NCI-H2171 treated with DMSO at 0.1 percent for 48 hours (cell line): ENCODE data around the gene FRMPD2.
"Not testable (repeated sequence)": the region's sequence is repeated elsewhere in the genome, so short reads cannot be mapped to it uniquely, and the experiment has no call there.

ENCODE experiments used
- DNase-seq: peaks from one replicate; lab custom pipeline; 2025; lab: John Stamatoyannopoulos, UW

The FRMPD2 gene

DNA sequence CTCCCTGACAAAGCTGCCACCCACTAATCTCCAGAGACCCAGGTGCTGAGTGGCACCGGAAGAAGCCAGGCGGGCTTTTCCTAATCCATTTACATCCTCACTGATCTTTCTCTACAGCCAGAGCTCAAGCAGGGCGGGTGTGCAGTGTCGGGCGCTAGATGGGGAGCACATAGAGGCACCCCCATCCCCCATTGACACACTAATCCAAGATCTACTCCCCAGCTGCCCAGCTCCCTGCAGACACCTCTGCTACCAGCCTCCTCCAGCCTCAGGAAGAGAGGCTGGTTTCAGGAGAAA lies 22.2 kb downstream of the FRMPD2 start:
- DNase-seq: no peak

DNA sequence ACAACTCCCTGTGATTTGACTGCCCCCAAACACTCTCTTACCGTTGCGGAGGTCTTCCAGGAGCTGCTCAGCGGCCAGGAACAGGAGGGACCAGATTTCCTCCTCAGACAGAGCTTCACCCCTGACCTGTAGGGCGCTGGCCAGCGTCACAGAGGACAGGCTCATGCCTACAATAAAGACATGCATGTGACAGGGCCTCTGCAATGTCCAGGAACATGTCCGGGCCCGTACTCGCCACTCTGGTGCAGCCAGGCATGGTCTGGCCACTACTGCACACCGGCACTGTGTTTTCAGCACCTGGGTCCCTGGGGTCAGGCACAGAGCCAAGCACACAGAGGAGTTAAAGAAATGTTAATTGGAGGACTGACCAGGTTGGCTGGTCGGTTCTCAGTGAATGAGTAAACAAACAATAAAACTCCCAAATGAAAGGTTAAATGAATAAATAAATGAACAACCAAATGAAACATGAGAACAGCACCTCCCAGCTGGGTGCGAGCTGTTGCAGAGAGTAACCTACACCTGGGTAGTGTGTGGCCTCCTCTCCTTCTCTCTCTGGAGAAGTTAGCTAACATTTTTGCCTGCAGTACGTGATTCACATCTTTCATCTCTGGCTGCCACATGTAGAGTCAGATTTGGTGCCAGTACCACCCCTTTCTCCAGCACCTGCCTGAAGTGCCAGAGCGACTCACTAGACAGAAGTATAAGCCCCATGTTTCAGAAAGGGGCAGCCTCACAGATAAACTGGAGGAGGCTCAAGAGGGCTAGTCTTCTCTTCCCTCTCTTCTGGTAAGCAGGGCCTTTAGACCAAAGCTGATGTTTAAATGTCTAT lies 22.8 kb downstream of the FRMPD2 start:
- DNase-seq: peak; percentile 52

DNA sequence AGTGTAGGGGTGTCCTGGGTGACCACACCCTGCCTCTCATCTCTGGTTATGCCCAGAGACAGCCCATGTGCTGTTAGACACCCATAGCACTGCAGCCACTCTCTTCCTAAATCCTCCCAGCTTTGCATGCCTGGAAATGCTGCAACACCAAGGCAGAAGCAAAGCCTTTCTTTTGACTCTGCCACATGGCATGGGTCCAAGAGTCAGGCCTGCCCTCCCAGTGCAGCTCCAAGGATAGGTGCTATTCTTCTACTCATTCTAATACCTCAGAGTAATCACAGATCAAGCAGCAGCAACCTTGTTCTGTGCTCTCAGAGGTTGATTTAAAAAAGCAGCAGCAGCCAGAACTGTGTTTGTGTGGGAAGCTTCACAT lies 23.4 kb downstream of the FRMPD2 start:
- peak; percentile 7 for DNase-seq

DNA sequence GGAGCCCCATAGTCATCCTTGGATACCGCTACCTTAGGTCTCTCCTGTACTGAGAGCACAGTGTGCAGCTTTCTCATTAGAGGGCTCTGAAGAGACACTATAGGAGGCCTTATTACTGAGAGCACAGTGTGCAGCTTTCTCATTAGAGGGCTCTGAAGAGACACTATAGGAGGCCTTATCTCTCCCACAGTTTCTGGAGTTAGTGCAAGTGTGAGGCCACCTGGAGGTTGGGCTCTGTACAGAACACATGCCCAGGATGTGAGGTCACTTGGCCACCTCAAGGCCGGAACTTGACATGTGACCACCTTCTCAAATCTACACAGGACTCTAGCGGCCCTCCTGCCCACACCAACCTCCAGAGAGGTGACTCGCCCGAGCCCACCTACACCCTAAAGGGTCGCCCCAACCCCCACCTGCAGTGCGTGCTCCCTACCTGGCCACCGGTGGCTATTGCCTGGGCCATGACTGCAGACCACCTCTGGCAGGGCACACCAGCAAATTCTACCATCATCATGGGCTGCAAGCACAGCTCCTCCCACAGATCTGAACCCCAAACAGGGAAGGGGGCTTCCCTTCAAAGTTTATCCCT lies 24.6 kb downstream of the FRMPD2 start:
- DNase-seq: no peak

DNA sequence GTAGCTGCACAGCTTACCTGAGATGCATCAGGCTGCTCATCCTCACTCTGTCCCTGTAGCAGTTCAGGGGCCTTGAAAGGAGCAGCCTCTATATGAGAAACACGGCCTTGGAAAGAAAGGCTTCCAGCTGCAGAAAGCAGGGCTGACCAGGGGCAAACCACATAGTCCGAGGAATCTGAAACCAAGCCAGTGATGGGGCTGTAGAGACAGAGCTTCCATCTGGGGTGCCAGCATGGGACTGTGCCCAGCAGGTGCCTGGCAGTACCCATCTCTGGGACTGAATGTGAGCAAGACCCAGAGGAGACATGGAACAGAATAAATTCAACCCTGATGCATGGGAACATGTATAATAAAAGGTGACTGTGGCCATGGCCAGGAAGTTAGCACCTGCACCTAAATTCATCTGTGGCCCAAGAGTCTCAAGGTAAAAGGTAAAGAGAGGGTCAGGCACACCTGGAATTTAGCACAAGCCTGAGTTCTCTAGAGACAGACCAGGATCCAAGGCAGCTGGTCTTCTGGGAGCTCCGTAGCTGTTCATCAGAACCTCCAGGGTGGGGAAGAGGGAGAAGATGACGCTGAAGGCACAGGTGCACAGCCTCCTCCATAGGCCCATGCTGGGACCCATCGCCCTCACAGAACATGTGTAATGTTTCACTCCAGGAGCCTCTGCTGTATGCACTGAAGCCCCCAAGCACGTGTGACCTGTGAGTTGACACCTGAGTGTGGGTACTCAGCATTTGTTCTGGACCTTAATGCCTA lies 25.3 kb downstream of the FRMPD2 start:
- DNase-seq: no peak

DNA sequence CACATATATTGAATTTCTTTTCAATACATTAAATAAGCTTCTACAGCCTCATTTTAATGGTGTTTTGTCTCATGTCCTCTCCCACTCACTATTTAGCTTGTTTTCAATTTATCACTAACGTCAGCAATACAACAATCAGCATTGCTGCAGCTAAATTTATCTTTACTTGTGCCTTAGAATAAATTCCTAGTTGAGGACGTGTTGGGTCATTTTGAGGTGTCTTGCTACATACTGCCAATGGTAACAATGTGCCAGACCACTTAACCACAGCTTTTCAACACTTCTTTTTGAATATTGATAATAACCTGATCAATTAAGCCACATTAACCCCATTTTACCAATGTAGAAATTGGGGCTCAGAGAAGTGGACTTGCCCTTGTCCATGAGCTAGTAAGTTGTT lies 26.0 kb downstream of the FRMPD2 start:
- no peak for DNase-seq

DNA sequence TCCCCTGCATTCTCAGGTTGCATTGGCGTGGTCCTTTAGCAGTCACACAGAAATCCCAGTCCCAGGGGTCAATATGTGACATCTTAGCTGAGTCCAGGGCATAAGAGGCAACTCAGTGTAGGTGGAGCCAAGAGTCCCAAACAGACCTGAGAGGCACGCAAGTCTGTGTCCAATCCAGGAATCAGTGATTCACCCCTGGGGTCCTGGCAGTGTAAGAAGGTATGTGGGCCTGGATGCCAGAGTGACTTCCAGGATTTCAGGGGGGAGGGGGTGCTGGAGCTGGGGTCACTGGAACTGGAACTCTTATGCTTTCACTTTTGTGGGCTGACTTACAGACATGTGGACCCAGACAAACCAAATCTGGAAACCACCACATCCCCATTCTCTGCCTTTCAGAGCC lies 26.8 kb downstream of the FRMPD2 start:
- no peak for DNase-seq

DNA sequence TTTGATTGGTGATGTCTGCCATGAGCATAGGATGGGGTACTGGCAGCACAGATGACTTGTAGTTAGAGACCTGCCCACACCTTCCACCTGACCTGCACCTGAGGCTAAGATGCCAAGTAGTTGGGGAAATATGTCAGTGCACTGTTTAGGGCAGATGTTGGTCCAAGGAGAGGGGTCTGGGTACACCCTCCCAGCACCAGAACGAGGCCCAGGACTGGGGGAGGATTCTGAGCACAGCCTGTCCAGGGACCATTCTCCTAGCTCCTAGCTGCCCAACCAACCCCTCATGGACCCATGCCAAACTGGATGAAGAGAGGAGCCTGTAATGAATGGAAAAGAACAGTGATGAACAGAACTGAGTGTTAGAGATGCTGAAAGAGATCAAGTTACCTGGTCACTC lies 28.0 kb downstream of the FRMPD2 start:
- DNase-seq: no peak

DNA sequence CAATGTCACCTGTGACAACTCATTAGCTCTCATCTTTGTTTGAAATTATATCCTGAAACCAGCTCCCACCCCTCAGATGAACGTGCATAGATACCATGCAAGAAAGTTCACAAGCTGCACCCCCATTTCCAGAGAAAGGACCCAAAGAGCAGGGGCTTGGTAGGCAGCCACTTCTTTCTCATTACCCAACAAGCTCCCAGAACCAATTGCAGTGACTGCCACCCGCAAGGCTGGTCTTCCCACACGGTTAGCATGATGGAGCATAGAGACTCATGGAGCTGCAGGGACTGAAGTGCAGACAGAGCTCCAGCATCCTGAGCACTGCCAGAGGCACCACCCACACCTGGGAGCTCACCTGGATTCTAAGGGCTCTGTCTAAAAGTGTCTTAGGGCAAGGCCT lies 28.5 kb downstream of the FRMPD2 start:
- no peak for DNase-seq

DNA sequence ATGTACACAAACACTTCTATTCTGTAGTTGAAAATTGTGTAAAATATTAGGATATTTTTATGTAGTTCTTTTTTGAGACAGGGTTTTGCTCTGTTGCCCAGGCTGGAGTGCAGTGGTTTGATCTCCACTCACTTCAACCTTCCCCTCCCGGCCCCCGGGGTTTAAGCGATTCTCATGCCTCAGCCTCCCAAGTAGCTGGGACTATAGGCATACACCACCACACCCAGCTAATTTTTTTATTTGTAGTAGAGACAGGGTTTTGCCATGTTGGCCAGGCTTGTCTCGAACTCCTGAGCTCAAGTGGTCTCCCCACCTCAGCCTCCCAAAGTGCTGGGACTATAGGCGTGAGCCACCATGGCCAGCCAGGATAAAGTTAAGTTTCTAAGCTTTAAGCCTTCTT lies 30.6 kb downstream of the FRMPD2 start:
- not testable (repeated sequence) for DNase-seq

DNA sequence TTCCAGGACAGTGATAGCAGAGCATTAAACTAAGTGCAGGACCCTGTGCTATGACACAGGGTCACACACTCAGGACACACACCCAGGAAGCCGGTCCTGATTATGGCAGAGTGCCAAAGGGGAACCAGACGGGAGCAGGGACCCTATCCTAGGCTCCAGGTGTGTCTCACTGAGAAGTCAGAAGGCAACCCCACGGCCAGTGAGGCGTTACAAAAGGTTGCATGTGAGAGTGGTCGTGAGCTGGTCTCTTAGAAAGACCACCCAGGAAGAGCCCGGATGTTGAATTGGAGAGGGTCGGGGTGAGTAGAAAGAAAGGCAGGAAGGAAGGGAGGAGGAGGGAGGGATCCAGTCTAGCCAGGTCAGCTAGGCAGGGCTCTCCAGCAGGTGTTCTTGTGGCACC lies 31.0 kb downstream of the FRMPD2 start:
- DNase-seq: no peak

DNA sequence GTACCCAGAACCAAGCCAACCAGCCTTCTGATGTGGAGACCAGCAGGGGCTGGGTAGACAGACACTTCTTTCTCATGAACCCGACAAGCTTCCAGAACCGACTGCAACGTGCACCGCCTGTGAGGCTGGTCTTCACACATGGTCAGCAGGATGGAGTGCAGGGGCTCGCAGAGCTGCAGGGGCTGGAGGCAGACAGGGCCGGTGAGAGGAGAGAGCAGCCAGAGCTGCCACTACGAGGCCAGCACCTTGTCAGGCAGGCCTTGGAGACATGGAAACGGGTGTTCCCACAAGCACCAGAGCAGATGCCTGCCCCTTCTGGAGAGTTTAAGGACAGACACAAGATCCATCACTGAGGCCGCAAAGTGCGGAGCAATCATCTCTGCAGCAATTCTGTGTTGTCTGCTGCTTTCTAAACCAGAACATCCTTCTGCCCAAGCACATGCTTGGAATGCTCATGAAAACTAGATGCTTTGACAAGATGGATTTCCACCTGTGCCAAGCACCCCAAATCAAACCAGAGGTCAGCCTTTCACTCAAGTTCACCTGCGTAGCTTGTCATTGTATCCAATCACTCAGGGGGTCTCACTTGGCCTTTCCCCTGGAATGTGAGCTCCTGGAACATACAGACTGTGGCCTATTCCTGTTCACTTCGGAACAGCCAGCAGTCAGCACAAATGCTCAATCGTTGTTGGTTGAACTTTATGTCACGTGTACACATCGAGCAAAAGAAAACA lies 32.2 kb downstream of the FRMPD2 start:
- DNase-seq: no peak

DNA sequence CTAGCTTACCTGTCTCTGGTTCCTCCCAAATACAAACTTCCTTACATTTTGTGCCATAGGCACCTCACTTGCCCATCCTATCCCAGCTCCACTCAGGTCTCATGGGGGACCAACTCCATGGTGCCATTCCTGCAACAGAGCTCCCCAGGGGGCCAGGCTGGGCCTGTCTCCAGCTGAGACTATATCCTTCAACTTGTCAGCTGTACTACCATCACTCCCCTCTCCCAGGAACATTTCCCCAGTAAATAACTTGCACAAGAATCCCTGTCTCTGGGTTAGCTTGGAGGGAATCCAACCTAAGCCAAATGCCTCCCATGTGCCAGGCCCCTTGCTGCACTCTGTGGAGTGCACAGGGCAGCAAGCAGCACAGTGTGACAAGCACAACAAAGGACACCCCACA lies 33.2 kb downstream of the FRMPD2 start:
- no peak for DNase-seq

DNA sequence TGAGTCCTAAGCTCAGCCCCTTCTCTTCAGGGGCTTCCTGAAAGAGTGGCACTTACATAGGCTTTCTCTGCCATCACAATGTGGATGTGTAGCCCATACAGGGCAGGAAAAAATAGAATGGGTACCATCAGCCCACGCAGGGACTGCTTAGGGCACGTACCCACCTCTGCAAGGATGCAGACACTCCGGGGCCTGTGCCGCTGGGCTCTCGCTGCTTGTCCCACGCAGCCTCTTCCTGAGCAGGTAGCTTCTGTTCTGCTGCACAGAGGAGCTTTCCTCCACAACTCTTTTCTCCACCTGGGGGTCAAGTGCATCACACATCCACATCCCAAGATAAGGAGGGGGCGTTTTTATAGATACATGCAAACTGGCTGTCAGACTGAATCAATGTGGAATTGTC lies 34.3 kb downstream of the FRMPD2 start:
- DNase-seq: no peak

DNA sequence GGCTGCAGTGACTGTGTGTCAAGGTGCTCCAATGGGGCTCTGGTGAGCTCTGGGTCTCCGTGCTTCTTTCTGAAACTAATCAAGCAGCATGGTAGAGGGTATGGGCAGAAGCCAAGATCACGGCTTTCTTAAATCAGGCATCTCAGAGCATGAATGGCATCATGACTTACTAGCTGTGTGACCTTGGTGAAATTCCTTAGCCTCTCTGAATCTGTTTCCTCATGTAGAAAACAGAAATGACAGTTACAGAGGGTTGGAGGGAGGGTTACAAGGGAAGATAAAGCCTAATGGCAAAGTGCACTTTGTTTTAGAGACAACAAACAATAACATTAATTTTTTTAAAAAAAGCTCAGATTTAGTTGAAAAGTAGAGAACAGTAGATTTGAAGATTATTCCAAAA lies 34.9 kb downstream of the FRMPD2 start:
- DNase-seq: no peak

DNA sequence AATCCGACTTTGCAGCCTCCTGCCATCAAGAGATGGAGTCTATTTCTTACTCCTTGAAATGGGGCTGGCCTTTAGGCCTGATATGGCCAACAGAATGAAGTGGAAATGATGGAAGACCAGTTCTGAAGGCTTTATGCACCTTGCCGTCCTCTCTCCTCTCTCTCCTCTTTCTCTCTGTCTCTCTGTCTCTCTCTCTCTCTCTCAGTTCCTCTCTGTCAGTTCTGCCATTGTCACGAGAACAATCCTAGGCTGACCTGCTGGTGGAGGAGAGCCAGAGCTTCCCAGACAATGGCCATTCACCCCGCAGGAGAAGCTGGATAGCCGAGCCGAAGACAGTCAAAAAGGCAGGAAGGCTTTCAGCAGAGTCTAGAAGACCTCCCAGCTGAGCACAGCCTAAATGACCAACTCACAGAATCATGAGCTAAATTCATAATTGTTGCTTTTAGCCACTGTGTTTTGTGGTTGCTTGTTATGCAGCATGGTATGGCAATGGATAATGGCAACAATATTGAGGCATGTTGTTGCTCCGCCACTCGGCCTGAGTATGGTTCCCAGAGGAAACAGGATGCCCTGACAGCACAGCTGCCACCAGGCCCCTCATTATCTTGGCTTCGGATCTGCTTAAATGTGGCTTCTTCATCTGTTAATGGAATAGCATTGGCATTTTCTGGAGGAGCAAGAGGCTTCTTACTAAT lies 35.5 kb downstream of the FRMPD2 start:
- DNase-seq: peak; percentile 38

DNA sequence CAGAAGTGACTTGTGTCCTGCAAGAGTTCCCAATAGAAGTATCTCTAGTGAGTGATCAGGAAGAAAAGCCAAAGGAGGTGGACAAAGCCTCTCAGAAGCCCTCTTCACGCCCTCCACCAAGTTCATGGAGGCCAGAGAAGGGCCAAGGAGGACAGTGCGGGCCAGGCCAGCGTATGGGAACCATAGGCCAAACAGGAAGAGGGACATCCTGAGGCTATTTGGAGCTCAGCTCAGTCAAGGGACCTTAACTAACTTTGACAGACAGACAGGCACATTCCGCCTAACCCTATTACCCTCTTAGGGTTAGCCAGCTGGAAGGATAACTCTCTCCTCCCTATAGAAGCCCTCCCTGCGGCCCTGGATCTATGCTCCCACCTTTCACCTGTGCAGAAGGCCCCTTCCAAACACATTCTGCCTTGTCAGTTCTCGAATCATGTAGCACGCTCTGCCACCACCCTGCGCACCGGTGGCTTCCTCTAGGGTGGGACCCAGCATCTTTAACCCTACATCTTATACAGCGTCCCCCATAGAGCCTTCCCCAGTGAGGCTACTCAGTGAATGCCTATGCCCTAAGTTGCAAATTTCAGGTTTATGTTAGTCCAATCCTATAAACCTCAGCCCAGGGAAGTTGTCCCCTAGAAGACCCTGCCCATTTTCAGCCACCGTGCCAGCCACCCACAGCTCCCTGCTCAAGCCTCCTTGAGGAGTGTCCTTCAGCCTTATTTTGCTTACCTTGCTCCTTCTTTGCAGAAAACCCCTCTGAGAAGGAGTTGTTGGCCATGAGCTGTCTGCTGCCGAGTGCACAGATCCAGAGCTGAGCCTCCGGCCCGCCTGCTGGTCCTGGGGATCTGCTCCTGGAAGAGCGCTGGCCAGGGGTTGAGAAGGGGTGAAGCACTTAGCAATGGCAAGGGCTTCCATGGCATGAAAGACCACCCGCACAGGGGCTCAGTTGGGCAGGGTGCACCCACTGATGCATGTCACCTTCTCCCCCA lies 36.9 kb downstream of the FRMPD2 start:
- no peak for DNase-seq

DNA sequence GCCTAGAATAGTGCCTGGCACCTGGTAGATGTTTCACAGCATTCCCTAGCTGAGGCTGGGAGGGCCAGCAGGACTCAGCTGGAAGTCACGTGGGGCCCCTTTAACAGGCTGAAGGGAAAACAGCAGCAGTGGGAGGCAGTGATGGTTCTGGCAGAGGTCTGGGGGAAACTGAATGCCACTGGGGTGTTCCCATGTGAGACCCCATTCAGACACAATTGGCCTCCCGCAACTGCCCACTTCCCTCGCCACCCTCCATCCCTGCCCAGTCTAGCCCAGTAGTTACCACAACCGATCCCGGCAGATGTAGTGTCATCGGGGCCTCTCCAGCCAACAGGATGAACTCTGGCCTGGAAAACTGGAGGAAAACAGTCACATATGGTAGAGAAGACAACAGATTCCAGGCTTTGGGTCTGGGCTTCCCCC lies 38.3 kb downstream of the FRMPD2 start:
- no peak for DNase-seq

DNA sequence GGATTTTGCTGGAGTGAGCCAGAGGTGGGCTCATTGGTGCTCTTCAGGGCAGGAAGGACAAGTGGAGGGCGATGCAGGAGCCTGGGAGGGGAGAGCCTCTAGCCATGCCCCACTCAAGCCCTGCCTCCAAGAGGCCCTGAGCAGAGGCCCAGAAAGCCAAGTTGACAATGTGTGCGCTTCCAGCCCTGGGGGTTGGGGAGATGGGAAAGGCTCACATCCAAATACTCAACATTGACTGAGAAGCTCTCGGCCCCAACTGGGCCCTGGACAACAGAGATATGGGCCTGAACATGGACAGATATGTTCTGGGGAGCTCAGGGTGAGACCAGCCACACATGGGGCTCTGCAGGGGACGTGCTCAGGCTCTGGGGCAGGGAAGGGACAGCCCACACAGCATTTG lies 39.0 kb downstream of the FRMPD2 start:
- no peak for DNase-seq

DNA sequence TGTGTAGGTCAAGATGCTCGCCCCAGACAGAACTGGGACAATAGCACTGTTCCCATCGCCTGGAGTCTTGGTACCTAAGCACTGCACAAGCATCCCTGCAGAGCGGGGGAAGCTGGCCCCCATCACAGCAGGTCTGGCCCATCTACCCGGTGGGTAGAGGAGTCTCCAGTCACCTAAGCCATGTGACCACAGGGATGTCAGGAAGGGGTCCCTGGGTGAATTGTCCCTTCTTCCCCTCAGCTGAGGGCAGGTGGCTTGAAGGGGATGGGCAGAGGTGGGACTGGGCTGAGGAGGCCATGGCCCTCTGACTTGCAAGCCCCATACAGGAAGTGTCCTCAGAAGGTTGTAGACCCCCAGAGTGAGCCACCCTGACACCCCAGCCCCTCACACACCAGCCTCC lies 39.7 kb downstream of the FRMPD2 start:
- DNase-seq: no peak

DNA sequence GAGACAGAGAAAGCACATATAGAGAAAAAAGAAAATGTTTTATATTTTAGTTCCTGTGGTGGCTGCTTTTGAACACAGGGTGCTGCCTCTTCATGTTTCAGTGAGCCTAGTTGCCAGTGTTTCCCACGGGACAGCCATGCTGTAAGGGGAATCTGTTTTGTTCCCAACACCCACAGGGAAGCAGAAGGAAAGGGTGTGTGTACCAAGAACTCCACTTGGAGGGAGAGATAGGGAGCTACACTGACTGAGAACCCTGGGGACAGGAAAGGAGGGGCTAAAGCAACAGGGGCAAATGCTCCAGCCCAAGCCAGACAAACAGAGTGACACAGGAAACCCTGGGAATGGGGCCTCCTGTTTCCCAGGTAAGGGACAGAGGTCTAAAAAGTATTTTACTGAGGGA lies 40.2 kb downstream of the FRMPD2 start:
- DNase-seq: peak; percentile 69
